Left hindlimb (tissue), 1 donor: ENCODE measurements around the gene NPIPB6.

ENCODE experiments used
- DNase-seq: peaks from one replicate; pipeline ENCODE4 v3.0.0-alpha.2; 2018

NPIPB6 gene

DNA sequence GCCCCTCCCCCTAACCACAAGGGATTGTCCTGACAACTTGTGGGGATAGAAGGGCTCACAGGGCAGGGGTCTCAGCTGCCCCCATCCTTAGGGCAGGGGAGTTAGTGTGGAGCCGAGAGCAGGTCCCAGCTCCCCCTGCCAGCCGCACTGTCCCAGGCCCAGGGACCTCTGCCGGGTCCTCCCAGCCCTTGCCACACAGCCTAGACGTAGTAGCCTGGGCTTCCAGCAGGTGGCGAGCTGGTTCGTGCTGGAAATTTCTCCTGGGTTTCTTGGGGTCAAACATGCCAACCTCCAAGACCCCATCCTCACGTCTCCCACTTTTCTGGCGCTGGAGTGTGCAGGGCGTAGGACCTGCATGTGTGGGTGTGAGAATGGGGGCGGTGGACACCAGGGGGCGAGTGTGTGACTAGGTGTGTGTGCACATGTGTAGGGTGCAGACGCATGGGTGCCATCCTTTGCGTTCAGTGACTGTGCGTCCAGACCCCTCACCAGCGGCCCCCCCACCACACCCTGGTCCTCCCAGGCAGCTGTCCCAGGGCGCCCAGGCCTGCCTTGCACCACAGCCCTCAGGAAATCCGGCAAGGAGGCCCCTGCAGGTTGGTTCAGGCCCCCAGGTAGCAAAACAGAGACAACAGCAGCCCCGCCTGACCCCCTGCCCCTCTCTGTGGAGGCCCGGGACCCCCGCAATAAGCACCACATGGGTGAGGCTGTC is 41.5 kb downstream of the NPIPB6 start:
- no peak for DNase-seq

DNA sequence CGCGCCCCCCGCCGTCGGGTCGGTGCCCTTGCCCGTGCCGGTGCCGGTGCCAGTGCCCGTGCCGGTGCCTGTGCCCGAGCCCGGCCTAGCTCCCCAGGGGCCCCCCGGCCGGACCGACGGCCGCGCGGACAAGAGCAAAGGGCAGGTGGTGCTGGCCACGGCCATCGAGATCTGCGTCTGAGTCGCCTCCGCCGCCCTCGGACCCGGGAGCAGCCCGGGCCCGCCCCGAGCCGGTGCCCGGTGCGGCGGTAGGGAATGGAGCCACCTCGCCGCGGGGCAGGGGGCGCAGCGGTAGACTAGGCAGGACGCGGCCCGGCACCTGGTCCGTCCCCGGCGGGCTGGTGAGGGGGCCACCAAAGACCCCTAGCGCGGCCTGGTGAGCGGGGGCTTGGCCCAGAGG is 42.6 kb downstream of the NPIPB6 start:
- DNase-seq = no peak

DNA sequence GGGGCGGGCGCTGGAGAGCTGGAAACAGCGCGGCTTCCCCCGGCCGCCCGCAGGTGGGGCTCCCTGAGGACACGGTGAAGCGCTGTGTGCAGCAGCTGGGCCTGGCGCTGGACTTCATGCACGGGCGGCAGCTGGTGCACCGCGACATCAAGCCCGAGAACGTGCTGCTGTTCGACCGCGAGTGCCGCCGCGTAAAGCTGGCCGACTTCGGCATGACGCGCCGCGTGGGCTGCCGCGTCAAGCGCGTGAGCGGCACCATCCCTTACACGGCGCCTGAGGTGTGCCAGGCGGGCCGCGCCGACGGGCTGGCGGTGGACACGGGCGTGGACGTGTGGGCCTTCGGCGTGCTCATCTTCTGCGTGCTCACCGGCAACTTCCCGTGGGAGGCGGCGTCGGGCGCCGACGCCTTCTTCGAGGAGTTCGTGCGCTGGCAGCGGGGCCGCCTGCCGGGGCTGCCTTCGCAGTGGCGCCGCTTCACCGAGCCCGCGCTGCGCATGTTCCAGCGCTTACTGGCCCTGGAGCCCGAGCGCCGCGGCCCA is 43.2 kb downstream of the NPIPB6 start:
- no peak for DNase-seq

DNA sequence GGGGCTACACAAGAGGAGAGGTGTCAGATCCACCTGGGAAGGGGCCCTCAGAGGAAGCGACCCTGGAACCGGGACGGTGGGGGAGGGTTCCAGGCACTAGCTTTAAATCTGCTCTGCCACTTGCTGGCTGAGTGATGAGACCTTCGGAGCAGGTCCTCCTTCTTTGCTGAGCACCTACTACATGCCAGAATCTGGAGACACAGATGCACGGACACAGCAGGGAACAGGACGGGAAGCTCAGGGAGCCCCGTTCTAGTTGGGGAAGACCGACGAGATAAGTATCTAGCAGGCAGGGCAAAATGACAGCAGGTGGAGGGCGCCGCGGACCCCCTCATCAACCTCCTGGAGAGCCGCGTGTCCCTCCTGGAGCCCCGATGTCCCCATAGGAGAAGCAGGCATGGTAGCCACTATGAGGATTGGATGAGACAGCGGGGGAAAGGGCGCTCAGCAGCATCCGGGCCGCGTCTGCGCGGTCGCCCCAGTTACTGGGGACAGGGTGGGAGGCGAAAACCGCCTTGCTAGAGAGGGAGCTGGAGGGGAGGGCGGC is 43.8 kb downstream of the NPIPB6 start:
- DNase-seq = no peak

DNA sequence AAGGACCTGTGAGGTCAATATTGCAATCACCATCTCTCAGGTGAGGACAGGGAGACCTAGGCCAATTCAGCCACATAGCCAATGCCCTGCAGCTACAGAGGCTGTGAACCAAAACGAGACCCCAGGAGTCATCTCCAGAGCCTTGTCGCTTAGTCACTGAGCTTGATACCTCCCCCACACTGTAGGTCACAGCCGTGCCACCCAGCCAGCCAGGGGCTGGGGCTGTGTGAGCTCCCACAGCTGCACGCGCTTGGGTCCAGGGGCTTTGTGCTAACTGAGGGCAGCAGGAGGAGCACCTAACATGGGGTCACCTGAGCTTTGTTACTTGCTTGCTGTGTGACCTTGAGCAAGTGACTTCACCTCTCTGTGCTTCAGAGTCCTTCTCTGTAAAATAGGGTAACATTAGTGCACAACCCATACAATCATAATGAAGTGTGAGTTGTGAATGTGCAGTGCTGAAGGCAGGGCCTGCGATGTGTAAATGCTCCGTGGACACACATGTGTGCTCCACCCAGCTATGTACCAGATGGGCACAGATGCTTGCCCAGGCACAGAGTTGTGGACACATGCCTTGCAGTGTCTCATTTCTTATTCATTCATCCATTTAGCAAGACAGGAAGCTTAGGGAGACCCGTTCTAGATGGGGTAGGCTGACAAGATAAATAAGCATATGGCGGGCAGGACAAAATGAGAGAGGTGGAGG is 45.1 kb downstream of the NPIPB6 start:
- no peak for DNase-seq

DNA sequence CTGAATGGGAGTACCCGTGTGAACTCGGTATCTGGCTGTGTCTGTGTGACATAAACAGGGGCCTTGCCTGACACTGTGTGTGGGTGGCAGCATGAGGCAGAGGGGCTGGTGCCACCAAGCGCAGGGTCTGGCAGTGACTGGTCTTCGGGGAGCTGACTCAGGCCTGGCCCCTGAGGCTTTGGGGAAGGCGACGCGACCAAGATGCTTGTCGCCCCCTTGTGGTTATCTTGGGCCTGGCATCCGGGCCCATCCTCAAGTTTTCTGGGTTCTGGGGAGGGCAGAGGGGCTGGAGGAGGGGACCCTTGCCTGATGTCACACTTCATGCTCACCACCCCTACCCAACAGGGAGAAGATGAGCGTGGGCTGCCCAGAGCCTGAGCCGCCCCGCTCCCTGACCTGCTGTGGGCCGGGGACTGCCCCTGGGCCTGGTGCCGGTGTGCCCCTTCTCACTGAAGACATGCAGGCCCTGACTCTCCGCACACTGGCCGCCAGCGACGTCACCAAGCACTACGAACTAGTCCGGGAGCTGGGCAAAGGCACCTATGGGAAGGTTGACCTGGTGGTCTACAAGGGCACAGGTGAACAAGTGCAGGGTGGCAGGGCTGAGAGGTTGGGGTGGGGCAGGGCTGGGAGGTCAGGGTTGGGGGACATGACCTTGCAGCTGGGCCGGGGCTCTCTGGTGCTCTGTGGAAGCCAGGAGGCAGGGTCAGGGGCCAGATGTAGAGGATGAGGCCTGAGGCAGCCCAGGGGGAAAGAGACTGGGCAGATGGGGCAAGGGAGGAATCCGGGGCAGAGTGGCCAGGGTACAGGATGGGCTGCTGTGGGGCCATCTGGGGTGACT is 46.0 kb downstream of the NPIPB6 start:
- no peak for DNase-seq

DNA sequence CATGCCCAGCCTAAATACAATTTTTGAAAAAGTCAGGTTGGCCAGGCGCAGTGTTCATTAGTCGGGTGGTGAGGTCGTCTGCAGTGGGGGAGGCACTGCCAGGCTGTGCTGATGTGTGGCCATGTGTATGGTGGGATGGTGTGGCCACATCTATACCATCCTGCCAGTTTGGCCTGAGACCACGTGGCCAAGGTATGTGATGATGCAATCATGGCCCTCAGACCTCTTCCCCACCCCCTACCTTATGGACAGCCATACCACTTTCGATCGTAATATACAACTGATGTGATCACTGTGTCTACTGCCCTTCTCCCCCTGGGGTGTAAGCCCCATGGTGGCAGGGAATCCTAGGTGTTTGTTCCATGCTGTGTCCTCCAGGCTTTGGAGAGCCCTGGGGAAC is 47.3 kb downstream of the NPIPB6 start:
- DNase-seq = no peak

DNA sequence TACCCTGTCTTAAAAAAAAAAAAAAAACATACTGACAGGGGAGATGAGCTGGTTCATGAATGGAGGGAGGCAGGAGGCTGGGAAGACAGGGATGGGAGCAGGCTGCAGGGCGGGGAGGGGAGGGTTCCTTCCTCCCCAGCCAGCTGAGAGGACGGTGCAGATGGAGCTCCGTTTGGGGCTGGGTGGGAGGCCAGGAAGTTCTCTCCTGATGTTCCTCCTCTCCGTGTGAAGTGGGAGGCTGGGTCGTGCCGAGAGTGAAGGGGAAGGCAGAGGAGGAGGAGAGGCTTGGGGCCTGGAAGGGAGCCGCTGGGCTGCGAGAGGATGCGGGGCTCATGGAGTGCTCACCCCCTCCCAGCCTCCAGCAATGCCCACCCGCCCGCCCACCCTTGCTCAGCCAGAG is 49.7 kb downstream of the NPIPB6 start:
- DNase-seq = no peak

DNA sequence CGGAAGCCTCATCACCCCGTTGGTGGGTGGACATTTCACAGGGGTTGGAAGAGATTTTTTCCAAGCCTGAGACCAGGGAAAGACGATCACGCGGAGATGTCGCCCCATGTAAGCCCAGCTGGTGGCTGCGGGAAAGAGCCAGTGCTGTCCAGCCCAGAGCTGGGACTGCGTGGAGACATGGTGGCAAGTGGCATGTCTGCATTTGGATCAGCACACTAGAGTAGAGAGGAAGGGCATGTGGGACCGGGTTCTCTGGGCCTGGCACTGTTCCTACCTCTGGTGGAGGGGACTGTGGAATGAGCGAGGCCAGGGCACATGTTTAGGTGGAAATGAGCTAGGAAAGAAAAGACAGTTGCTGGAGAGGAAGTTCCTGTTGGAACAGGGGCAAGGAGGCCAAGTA is 51.0 kb downstream of the NPIPB6 start:
- DNase-seq = no peak

DNA sequence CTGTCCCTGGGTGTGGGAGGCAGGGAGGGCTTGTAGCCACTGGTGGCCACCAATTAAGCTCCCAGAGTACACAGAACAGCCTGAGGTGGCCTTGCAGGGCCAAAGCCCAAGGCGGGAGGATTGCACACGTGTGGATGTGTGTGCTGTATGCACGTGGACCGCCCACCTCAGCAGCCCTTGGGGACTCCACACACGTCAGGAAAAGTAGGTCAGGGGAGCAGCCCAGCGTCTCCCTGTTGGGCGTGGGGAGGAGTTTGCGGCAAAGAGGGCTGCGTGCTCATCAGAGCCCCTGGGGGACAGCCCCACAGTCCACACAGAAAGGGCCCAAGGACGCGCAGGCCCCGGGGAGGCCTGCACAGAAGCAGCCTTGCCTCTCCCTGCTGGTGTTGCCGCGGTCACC is 51.4 kb downstream of the NPIPB6 start:
- DNase-seq = no peak

DNA sequence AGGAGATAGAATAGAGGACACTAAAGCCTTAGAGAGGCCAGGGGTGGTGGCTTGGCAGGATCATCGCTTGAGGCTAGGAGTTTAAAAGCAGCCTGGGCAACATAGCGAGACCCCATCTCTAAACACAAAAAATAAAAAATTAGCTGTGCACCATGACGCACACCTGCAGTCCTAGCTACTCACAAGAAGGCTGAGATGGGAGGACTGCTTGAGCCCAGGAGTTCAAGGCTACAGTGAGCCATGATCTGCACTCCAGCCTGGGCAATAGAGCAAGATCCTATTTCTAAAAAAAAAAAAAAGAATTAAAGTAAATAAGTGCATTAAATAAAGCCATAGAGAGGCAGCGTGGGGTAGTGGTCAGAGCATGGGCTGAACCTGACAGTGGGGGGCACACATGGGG is 51.9 kb downstream of the NPIPB6 start:
- DNase-seq = no peak

DNA sequence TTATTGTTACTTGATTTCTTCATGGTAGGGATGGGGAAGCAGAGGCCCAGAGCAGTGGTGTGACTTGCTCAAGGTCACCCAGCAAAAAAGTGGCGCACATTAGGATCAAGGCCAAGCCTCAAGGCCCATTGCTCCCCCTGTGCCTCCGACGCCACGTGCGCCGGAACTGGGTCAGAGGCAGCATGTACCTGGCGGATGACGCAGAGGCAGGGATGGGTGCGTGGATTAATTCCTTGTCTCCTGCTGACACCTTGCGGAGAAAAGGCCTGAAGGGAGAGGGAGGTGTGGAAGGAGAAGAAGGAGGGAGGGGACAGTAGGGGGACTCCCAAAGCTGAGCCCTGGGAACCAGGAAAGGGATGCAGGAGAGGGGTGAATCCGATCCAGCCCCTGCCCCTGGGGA is 52.5 kb downstream of the NPIPB6 start:
- DNase-seq = no peak

DNA sequence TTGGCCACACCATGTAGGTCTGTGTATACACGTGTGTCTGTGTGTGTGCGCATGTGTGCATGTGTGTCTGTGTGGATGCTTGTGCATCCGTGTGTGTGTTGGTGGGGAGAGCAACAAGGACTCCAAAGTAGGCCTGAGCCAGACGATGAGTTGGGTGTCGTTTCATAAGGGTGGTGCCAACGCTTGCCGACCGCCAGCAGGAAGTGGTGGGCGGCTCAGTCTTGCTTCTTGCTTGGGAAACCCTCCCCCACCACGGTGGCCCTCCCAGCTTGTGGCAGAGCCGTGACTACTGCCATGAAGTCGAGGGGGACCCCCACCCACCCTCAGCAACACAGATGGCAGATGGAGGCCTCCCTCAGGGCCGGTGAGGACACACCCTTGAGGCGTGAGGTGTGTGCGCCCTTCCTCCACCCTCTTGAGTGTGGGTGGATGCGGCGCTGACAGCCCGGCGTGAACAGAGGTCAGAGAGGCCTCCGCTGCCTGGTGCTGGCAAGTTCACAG is 53.4 kb downstream of the NPIPB6 start:
- no peak for DNase-seq

DNA sequence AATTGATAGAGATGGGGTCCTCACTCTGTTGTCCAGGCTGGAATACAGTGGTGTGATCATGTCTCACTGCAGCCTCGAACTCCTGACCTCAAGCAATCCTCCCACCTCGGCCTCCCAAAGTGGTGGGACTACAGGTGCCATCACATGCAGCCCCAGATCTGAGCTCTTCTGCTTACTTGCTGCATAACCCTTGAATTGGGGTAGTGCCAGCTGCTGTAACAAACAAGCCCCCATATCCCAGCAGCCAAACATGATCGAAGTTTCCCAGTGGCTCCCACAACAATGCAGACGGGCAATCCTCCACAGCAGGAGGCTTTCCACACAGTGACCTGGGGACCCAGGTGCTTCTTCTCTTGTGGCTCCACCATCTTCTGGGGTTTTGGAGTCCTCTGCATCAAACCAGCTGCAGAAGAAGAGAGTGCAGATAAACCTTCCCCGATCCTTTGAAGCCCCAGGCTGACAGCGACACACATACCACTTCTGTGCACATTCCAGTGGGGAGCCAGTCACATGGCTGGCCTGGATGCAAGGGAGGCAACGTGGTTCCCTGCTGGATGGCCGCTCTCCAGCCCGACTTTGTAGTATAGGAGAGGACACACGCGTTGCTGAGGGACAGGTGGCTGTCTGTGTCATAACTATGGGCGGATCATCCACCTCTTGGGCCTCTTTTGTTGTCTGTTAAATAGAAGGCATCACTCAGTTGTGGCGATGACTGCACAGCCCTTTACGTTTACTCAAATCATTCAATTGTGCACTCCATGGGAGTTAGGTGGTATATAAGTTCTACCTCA is 54.3 kb downstream of the NPIPB6 start:
- no peak for DNase-seq

DNA sequence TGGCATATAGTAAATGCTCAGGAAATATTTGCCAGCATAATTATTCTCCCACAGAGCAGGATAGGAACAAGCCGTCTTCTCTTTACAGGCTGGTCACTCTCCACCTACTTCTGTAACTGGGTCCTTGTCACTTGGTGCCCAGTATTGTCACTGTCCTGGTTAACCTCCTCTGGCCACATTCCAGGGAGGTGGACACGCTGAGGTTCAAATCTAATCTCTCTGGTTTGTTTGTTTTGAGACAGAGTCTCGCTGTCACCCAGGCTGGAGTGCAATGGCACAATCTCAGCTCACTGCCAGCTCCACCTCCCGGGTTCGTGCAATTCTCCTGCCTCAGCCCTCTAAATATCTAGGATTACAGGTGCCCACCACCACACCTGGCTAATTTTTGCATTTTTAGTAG is 55.4 kb downstream of the NPIPB6 start:
- DNase-seq = no peak

DNA sequence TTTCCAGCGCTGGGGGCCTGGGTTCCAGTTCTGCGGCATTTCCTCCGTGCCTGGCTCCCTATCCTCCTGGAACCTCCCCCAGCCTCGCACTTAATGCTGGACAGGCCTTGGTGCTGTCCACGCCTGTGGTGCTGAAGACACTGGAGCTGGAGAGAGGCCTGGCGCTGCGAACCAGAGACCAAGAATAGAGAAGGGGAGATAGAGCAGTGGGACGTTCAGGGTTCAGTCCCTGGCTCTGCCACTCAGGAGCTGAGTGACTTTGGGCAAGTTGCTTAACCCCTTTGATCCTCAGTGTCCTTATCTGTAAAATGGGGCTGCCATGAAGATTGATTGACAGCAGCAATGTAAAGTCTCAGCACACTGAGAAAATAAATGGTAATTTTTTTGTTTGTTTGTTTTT is 59.1 kb downstream of the NPIPB6 start:
- DNase-seq = no peak

DNA sequence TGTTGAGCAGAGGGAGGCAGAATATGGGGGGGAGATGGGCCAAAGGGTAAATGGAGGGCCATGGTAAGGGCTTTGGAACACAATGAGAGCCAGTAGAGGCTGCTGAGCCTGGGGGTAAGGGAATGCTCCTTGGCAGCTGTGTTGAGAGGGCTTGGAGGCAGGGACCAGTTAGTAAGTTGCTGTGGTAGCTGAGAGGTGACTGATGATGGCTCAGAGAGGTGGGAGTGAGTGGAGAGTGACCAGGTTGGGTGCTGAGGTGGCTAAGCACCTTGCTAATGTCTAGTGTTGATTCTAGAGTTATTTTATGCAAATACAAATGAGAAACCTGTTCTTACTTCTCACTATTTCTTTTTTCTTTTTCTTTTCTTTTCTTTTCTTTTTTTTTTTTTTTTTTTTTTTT is 60.2 kb downstream of the NPIPB6 start:
- DNase-seq = no peak

DNA sequence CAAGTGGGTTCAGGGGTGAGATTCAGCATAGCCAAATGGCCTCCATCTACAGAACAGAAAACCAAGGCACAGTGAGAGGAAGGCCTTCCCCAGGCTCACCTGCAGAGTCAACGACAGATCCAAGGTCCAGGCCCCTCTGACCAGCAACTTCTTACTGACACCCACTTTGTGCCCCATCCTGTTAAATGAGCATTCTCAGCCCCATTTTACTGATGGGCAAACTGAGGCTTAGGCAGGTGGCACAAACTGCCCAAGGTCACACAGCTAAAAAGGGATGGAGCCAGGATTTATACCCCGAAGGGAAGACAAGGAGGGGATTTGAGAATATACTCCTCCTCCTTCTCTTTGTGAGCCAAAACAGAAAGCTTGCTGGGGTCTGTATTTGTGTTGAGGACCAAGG is 61.7 kb downstream of the NPIPB6 start:
- no peak for DNase-seq

DNA sequence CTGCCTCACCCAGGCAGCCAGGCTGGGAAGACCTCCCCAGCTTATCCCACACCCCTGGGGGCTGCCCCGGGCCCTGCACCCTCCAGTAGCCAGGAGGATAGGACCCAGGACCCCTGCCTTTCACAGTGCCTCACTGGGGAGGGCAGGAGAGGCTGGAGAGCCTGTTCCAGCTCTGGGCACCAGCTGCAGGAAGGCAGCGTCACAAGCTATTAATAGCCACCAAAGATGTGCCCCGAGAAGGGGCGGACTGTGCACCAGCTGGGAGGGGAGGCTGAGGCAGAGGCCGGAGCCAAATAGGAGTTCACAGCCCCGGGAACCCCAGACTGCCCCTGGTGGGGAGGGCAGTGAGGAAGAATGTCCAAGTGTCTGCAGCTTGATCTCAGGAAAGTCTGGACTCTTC is 62.2 kb downstream of the NPIPB6 start:
- DNase-seq = no peak

DNA sequence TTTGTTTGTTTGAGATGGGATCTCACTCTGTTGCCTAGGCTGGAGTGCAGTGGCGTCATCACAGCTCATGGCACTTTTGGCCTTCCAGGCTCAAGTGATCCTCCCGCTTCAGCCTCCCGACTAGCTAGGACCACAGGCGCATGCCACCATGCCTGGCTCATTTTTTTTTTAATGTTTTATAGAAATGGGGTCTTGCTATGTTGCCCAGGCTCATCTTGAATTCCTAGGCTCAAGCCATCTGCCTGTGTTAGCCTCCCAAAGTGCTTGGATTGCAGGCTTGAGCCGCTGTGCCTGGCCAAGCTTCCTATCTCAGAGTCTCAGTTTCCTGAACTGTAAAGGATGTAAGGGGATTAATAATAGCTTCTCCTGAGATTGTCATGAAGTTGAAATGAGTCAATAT is 63.0 kb downstream of the NPIPB6 start:
- no peak for DNase-seq

DNA sequence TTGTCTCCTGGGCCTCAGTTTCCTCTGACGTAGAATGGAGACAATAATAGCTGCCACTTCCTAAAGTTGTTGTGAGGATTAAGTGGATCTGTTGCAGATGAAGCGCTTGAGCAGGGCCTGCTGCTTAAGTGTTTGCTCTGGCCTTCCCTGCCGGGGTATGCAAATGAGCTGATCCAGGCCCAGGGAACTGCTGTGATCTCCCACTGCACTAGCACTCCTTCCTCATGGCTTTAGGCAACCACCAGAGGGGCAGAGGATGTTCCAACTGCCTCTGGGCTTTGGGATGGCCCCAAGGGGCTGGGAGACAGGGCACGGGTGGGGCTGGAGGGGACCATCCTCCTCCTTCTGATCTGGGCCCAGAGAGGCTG is 64.8 kb downstream of the NPIPB6 start:
- DNase-seq = no peak

DNA sequence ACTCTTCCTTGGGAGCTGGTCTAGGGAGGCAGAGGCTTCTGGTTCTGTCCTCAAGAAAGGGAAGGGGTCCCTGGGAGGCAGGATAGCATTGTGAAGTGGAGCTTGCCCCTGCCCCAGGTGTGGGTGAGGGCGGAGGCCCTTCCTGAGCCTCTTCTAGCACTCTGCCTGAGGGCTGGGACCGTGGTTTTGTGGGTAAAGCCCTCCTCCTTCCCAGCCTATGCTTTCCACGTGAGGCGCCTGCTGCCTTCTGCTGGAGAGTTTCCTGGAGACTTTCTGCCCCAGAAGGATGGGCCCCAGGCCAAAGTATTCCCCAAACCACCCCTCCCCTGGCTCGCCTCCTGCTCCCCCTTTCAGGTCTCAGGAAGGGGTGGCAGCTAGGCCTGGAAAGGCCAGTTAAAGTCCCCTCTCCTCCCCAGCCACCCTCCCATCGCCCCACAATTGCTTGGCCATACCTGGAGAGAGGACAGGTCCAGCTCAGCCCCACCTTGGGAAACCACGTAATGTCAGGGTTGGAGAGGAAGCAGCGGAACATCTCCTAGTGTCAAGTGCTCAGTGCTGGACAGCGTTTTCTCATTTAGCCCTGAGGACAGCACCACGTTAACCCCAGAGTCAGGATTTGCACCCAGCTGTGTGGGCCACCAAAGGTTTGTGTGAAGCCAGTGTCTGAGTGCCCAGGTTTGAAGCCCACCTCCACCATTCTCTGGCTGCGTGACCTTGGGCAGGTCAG is 65.4 kb downstream of the NPIPB6 start:
- DNase-seq = no peak
